PFSK-1 (cell line): ENCODE results near the gene FOXN1.

Experiments used
- POLR2AphosphoS5 ChIP-seq: IDR thresholded peaks from 2 replicates; pipeline ENCODE4 v1.6.1; 2012; ENCODE audit warnings: low read depth, mild to moderate bottlenecking, control low read depth, low read length, moderate library complexity
- TAF1 ChIP-seq: IDR thresholded peaks from 2 replicates; pipeline ENCODE4 v1.6.1; 2012; ENCODE audit warnings: low read length, control low read depth, borderline replicate concordance; ENCODE audit not compliant: insufficient read depth

DNA sequence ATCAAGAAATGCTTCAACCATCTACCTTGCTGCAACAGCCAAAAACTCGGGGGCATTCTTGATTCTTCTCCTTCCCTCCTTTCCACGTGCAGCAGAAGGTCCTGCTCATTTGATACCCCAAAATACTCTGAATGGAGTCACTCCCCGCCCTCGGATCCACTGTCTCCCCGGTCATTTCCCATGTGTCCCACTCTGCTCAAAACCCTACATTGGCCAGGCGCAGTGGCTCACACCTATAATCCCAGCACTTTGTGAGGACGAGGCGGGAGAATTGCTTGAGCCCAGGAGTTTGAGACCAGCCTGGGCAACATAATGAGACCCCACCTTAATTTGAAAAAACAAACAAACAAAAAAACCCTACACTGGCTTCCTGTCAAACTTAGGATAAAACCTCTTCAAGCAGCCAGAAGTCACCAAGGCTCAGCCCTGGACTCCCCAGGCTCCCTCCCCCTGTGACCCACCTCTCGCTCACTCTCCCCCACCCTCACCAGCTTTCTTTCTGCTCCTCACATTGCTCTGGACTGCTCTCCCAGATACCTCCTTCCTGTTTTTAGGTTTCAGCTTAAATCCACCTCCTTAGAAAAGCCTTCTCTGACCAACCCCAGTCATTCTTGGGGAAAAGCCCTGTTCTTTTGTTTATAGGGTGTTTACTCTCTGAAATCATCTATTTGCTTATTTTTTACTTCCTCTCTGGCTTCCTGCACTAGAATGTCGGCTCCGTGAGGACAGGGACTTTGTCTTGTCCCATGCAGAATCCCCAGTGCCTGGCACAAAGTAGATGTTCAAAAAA, 29.9 kb upstream of the FOXN1 start:
- TF ChIP-seq TAF1 (no peak), POLR2AphosphoS5 (no peak)
